WERI-Rb-1 (cell line): ENCODE results near the gene SLC9A6.
"Not testable (repeated sequence)": the region's sequence is repeated elsewhere in the genome, so short reads cannot be mapped to it uniquely, and the experiment has no call there.

Source experiments
- DNase-seq: peaks from one replicate; pipeline ENCODE4 v3.0.0-alpha.2; 2020
- H3K27ac ChIP-seq: fragments of 250-450 bp; sonication (Bioruptor Pico); 2 replicates; pipeline ENCODE4 v1.5.1; 2020; ENCODE audit warnings: mild to moderate bottlenecking, moderate library complexity
- H3K27me3 ChIP-seq: fragments of 250-450 bp; sonication (Bioruptor Pico); 2 replicates; pipeline ENCODE4 v1.5.1; 2021; ENCODE audit warnings: mild to moderate bottlenecking, low read depth, moderate library complexity; ENCODE audit not compliant: insufficient read depth, severe bottlenecking
- H3K36me3 ChIP-seq: fragments of 250-450 bp; sonication (Bioruptor Pico); 2 replicates; pipeline ENCODE4 v1.5.1; 2020; ENCODE audit warnings: mild to moderate bottlenecking, moderate library complexity
- H3K4me3 ChIP-seq: 2 replicates; pipeline ENCODE4 v1.5.1; 2011; ENCODE audit warnings: low read depth, mild to moderate bottlenecking, control low read depth, low read length
- H3K9me3 ChIP-seq: fragments of 250-450 bp; sonication (Bioruptor Pico); 2 replicates; pipeline ENCODE4 v1.5.1; 2021; ENCODE audit warnings: mild to moderate bottlenecking, moderate library complexity; ENCODE audit not compliant: severe bottlenecking
- TF ChIP-seq, protein P1 (sequence below): IDR thresholded peaks from 2 replicates; pipeline ENCODE4 v1.5.1; 2011; ENCODE audit warnings: low read depth, mild to moderate bottlenecking, control low read depth, inconsistent platforms, low read length

The SLC9A6 gene

DNA sequence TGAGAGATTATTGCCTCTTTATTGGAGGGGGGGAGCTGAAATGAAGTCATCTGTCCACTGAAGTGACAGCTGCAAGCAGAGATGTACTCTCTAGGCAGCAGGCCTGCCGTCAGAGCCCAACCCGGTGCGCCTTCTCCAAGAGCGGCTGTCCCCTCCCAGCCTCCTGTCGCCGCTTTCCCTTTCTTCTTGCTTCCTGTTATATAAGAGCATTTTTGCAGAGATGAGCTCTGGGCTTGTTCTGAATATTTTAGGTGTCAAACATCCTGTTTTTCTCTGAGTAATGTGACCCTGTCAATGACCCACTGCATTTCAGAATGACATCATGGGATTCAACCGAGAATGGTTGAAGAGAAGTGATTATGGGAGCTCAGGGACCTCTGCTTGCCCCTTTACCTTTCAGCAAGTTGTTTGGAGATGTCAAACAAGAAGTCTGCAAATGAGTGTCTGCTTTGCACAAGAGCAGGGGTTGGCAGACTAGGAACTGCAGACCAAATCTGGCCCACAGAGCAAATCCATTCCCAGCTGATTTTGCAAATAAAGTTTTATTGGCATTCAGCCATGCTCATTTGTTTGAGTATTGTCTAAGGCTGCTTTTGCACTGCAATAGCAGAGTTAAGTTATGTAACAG, 79.9 kb downstream of the SLC9A6 start:
- H3K9me3 ChIP-seq: no peaks in the 10 kb centered on the region
- no peak overlapping the region for H3K4me3 ChIP-seq
- no peak overlapping the region for H3K27ac ChIP-seq
- TF ChIP-seq, protein P1, sequence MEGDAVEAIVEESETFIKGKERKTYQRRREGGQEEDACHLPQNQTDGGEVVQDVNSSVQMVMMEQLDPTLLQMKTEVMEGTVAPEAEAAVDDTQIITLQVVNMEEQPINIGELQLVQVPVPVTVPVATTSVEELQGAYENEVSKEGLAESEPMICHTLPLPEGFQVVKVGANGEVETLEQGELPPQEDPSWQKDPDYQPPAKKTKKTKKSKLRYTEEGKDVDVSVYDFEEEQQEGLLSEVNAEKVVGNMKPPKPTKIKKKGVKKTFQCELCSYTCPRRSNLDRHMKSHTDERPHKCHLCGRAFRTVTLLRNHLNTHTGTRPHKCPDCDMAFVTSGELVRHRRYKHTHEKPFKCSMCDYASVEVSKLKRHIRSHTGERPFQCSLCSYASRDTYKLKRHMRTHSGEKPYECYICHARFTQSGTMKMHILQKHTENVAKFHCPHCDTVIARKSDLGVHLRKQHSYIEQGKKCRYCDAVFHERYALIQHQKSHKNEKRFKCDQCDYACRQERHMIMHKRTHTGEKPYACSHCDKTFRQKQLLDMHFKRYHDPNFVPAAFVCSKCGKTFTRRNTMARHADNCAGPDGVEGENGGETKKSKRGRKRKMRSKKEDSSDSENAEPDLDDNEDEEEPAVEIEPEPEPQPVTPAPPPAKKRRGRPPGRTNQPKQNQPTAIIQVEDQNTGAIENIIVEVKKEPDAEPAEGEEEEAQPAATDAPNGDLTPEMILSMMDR: no peak
- H3K36me3 ChIP-seq: no peaks in the 10 kb centered on the region
- DNase-seq: peak; percentile 11
- H3K27me3 ChIP-seq: peaks cover 84% of the 10 kb centered on the region

DNA sequence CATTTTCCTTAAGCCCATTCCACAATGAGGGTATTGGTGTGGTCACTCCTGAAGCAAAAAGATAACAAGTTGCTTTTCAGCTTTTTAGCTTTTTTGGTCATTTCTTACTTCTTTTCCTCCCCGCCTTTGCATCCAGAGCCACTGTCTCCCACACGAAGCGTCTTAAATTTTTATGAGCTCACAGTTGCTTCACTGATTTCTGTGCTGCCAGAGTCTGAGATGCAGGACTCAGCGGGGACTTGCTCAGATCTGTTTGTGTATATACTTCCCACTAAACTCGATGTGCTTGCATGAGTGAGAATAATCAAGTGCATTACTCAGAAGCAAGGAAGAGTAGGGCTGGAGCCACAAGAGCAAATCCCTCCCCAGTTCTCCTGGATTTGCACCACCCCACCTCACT, 81.9 kb downstream of the SLC9A6 start:
- Histone ChIP-seq H3K27ac (no peak overlapping the region), H3K36me3 (no peaks in the 10 kb centered on the region), H3K4me3 (no peak overlapping the region), H3K9me3 (no peaks in the 10 kb centered on the region), H3K27me3 (peaks cover 92% of the 10 kb centered on the region)
- DNase-seq: no peak
- TF ChIP-seq, protein P1: no peak

DNA sequence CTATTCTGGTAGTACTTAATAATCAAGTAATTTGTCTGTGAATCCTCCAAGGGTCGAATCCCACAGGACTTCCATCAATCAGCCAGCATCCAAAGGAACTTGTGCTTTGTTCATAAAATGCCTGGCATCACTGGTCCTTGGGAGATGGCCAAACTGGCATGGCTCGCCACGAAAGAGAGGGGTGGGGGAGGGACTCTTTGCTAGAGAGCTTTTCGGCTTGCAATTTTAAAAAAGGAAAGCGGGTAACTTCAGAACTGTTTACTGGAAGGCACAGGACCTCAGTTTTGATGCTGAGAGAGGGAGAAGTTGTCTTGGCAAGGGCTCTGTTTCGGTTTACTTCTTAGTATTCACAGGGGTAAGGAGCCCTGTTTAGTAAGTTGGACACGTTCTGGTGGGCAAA, 82.7 kb downstream of the SLC9A6 start:
- TF ChIP-seq, protein P1: no peak
- DNase-seq: no peak

DNA sequence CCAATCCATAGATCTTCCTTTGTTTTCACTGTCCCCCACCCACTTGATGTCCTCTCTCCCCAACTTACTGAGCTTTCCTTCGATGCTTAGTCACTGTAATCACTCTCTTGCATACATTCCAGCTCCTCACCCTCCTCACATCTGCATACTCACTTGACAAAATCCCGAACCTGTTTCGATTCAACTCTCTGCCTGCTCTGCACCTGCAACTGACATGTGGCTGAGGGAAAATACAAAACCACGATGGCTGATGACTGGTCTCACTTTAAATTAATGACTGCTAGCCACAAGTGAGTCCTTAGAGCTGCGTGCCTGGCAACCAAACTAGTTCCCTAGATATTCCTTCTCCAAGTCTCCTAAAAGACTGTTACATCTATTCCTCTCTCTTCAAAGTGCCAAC, 91.7 kb downstream of the SLC9A6 start:
- no peak overlapping the region for H3K27ac ChIP-seq
- H3K36me3 ChIP-seq: no peaks in the 10 kb centered on the region
- no peak for DNase-seq
- no peaks in the 10 kb centered on the region for H3K9me3 ChIP-seq
- no peak overlapping the region for H3K4me3 ChIP-seq
- H3K27me3 ChIP-seq: peaks cover 68% of the 10 kb centered on the region
- TF ChIP-seq, protein P1: no peak

More for the DNA sequence above, 82.7 kb downstream of the SLC9A6 start:
- H3K27ac ChIP-seq: no peak overlapping the region
- no peaks in the 10 kb centered on the region for H3K9me3 ChIP-seq
- H3K27me3 ChIP-seq: peaks cover 92% of the 10 kb centered on the region
- H3K4me3 ChIP-seq: no peak overlapping the region
- no peaks in the 10 kb centered on the region for H3K36me3 ChIP-seq

DNA sequence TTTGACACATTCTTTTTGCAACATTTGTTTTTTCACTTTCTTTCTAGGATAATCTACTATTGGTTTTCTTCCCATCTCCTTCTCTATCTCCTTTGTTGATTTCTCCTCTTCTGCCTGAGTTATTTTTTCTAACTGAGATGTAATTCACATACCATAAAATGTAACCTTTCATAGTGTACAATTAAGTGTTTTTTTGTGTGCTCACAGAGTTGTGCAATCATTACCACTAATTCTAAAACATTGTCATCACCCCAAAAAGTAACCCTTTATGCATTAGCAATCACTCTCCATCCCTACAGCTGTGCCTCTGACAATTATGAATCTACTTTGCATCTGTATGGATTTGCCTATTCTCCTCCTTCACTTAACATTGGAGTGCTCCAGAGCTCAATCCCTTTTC, 95.5 kb downstream of the SLC9A6 start:
- H3K9me3 ChIP-seq: no peaks in the 10 kb centered on the region
- TF ChIP-seq, protein P1: no peak
- H3K4me3 ChIP-seq: no peak overlapping the region
- H3K27me3 ChIP-seq: peaks cover 74% of the 10 kb centered on the region
- no peaks in the 10 kb centered on the region for H3K36me3 ChIP-seq
- DNase-seq: no peak
- no peak overlapping the region for H3K27ac ChIP-seq

DNA sequence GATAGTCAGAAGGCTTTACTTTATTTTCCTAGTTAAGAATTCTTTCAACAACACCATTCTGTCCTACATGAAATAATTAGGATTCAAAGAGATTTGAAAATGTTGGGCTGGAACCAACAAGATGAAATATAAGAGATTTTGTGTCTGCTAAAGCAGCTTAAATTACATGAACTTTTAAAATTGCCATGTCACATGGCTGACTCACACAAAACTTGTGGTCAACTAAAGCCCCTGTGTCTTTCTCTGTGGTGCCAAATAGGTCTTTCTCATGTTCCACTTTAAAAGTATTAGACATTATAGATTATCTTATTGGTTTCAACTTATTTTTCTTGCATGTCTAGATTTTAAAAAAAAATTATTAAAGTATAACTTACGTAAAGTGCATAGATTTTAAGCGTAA, 101.3 kb downstream of the SLC9A6 start:
- TF ChIP-seq, protein P1: no peak
- peaks cover 59% of the 10 kb centered on the region for H3K27me3 ChIP-seq

DNA sequence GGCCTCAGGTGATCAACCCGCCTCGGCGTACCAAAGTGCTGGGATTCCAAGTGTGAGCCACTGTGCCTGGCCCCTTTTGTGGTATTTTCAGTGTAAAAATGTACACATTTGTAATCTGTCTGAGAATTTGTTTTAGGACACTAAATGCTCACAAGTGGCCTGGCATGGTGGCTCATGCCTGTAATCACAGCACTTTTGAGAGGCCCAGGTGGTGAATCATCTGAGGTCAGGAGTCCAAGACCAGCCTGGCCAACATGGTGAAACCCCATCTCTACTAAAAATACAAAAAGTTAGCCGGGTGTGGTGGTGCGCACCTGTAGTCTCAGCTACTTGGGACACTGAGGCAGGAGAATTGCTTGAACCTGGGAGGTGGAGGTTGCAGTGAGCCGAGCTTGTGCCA, 106.7 kb downstream of the SLC9A6 start:
- H3K27me3 ChIP-seq: peaks cover 28% of the 10 kb centered on the region
- DNase-seq, H3K4me3 ChIP-seq, H3K9me3 ChIP-seq, H3K27ac ChIP-seq, H3K36me3 ChIP-seq: not testable (repeated sequence)

More for the DNA sequence above, 101.3 kb downstream of the SLC9A6 start:
- no peaks in the 10 kb centered on the region for H3K9me3 ChIP-seq
- H3K27ac ChIP-seq: no peak overlapping the region
- no peak for DNase-seq
- no peaks in the 10 kb centered on the region for H3K36me3 ChIP-seq
- H3K4me3 ChIP-seq: no peak overlapping the region
